IMR-90 (cell line): Measurements from ENCODE around the gene LINC00632. TPM values are rescaled to one million over a fixed set of nuclear protein-coding genes. Genes with fewer than 3 reads are reported as not detected.

Source experiments
- ATAC-seq: fragments of 200-7000 bp; cut with Tn5 transposase; 2 replicates; pipeline ENCODE4 v1.9.1; 2020; ENCODE audit warnings: low read depth, mild to moderate bottlenecking, moderate library complexity
- BruUV-seq: library from RNA; stranded (reverse); fragments of 400-500 nt; replicated peaks from 2 replicates; lab custom pipeline; 2021; lab: Mats Ljungman, UMichigan
- CTCF ChIA-PET: fragments of 300-600 bp; formaldehyde crosslinking; extraction: SDS; loops from one replicate; lab custom pipeline; 2021; ENCODE audit warnings: antibody characterized with exemption; lab: Yijun Ruan, JAX
- POLR2A ChIA-PET: fragments of 300-600 bp; sonication (Branson Sonifier 250); formaldehyde crosslinking; loops from one replicate; lab custom pipeline; 2022; ENCODE audit warnings: antibody characterized with exemption; ENCODE audit not compliant: unreplicated experiment; lab: Charles Lee
- DNase-seq: peaks from one replicate; pipeline ENCODE4 v3.0.0; 2013
- H2AFZ ChIP-seq: replicated peaks from 2 replicates; pipeline ENCODE3; 2013; ENCODE audit warnings: low read length, mild to moderate bottlenecking; ENCODE audit not compliant: poor library complexity
- H2AK5ac ChIP-seq: 2 replicates; pipeline ENCODE4 v1.6.1; 2013; ENCODE audit warnings: low read depth, low read length, inconsistent platforms
- H2AK9ac ChIP-seq: replicated peaks from 2 replicates; pipeline ENCODE3; 2013; ENCODE audit warnings: mild to moderate bottlenecking, low read depth, low read length, moderate library complexity; ENCODE audit not compliant: poor library complexity
- H2BK120ac ChIP-seq: 2 replicates; pipeline ENCODE4 v1.6.1; 2013; ENCODE audit warnings: low read depth, low read length, inconsistent platforms
- H2BK15ac ChIP-seq: 3 replicates; pipeline ENCODE4 v1.6.1; 2013; ENCODE audit warnings: low read depth, low read length, inconsistent platforms
- H2BK20ac ChIP-seq: 2 replicates; pipeline ENCODE4 v1.6.1; 2013; ENCODE audit warnings: low read depth, mild to moderate bottlenecking, inconsistent platforms, low read length, moderate library complexity
- H2BK5ac ChIP-seq: 2 replicates; pipeline ENCODE4 v1.6.1; 2013; ENCODE audit warnings: mild to moderate bottlenecking, low read depth, low read length, inconsistent platforms; ENCODE audit not compliant: poor library complexity, severe bottlenecking
- H3K14ac ChIP-seq: replicated peaks from 2 replicates; pipeline ENCODE4 v1.6.1; 2013; ENCODE audit warnings: low read depth, low read length, inconsistent platforms
- H3K18ac ChIP-seq: 2 replicates; pipeline ENCODE4 v1.6.1; 2013; ENCODE audit warnings: low read depth, low read length, control low read depth
- H3K23ac ChIP-seq: 2 replicates; pipeline ENCODE4 v1.6.1; 2013; ENCODE audit warnings: low read depth, low read length, inconsistent platforms
- H3K27ac ChIP-seq: 2 replicates; pipeline ENCODE4 v1.5.1; 2013; ENCODE audit warnings: mild to moderate bottlenecking, control low read depth, low read length; ENCODE audit not compliant: insufficient read depth
- H3K27me3 ChIP-seq: 2 replicates; pipeline ENCODE4 v1.6.1; 2013; ENCODE audit warnings: low read length; ENCODE audit not compliant: control insufficient read depth, insufficient read depth
- H3K36me3 ChIP-seq: 2 replicates; pipeline ENCODE4 v1.6.1; 2013; ENCODE audit warnings: low read length, mixed read lengths; ENCODE audit not compliant: control insufficient read depth, insufficient read depth
- H3K4ac ChIP-seq: 2 replicates; pipeline ENCODE4 v1.6.1; 2013; ENCODE audit warnings: low read depth, low read length, inconsistent platforms
- H3K4me1 ChIP-seq: 2 replicates; pipeline ENCODE4 v1.6.1; 2013; ENCODE audit warnings: low read length, mixed read lengths; ENCODE audit not compliant: control insufficient read depth, insufficient read depth
- H3K4me2 ChIP-seq: 2 replicates; pipeline ENCODE4 v1.6.1; 2013; ENCODE audit warnings: low read depth, mild to moderate bottlenecking, control low read depth, low read length, moderate library complexity
- H3K4me3 ChIP-seq: 2 replicates; pipeline ENCODE4 v1.5.1; 2013; ENCODE audit warnings: low read depth, mild to moderate bottlenecking, control low read depth, low read length, moderate library complexity; ENCODE audit not compliant: insufficient read depth
- H3K56ac ChIP-seq: 2 replicates; pipeline ENCODE4 v1.6.1; 2013; ENCODE audit warnings: low read length, inconsistent platforms; ENCODE audit not compliant: insufficient read depth; ENCODE audit errors: extremely low read depth
- H3K79me1 ChIP-seq, 2 experiments: 2 replicates each; pipeline ENCODE4 v1.6.1; 2013; ENCODE audit warnings: low read length in 2 of 2, inconsistent platforms in 1 of 2, low read depth in 1 of 2
- H3K9ac ChIP-seq: 2 replicates; pipeline ENCODE4 v1.6.1; 2013; ENCODE audit warnings: low read depth, low read length, control low read depth
- H3K9me1 ChIP-seq: 2 replicates; pipeline ENCODE4 v1.6.1; 2013; ENCODE audit warnings: low read length, inconsistent platforms; ENCODE audit not compliant: insufficient read depth
- H3K9me3 ChIP-seq: 2 replicates; pipeline ENCODE4 v1.6.1; 2013; ENCODE audit warnings: low read length; ENCODE audit not compliant: control insufficient read depth, insufficient read depth
- H4K20me1 ChIP-seq: 2 replicates; pipeline ENCODE4 v1.6.1; 2013; ENCODE audit warnings: low read length, inconsistent platforms; ENCODE audit not compliant: insufficient read depth
- H4K5ac ChIP-seq: 2 replicates; pipeline ENCODE4 v1.6.1; 2013; ENCODE audit warnings: mild to moderate bottlenecking, low read depth, low read length, control low read depth
- H4K8ac ChIP-seq, 2 experiments: 2 replicates each; pipeline ENCODE4 v1.6.1; 2013; ENCODE audit warnings: low read depth in 2 of 2, low read length in 2 of 2, control low read depth in 1 of 2, inconsistent platforms in 1 of 2
- H4K91ac ChIP-seq: 2 replicates; pipeline ENCODE4 v1.6.1; 2013; ENCODE audit warnings: low read depth, low read length, inconsistent platforms; ENCODE audit not compliant: insufficient read depth
- CTCF ChIP-seq: conservative IDR thresholded peaks from 2 replicates; pipeline ENCODE4 v1.5.1; 2012; ENCODE audit warnings: mild to moderate bottlenecking, low read depth, low read length, improper control_type of control experiment
- MAZ ChIP-seq: IDR thresholded peaks from 2 replicates; pipeline ENCODE4 v1.6.1; 2012; ENCODE audit warnings: low read depth, mild to moderate bottlenecking, low read length, improper control_type of control experiment, moderate library complexity, borderline replicate concordance
- POLR2A ChIP-seq: IDR thresholded peaks from 2 replicates; pipeline ENCODE4 v1.6.1; 2012; ENCODE audit warnings: mild to moderate bottlenecking, low read depth, low read length
- RAD21 ChIP-seq: IDR thresholded peaks from 2 replicates; pipeline ENCODE4 v1.6.1; 2012; ENCODE audit warnings: low read length, improper control_type of control experiment
- RCOR1 ChIP-seq: IDR thresholded peaks from 2 replicates; pipeline ENCODE4 v1.6.1; 2012; ENCODE audit warnings: mild to moderate bottlenecking, low read length, improper control_type of control experiment; ENCODE audit not compliant: insufficient replicate concordance
- SMC3 ChIP-seq: fragments of 150-350 bp; IDR thresholded peaks from 2 replicates; pipeline ENCODE4 v1.6.1; 2016; ENCODE audit warnings: low read depth, mild to moderate bottlenecking, antibody characterized with exemption, low read length, moderate library complexity
- USF2 ChIP-seq: fragments of 150-350 bp; IDR thresholded peaks from 2 replicates; pipeline ENCODE4 v1.6.1; 2017; ENCODE audit warnings: mild to moderate bottlenecking, antibody characterized with exemption, low read length, low read depth
- WGBS, 2 experiments: methylation state at CpG; one replicate each; pipeline versions ENCODE4 v1.1.5 to v1.1.7; 2013; ENCODE audit warnings: missing lambda C conversion rate in 2 of 2; ENCODE audit not compliant: insufficient read length in 1 of 2; ENCODE audit errors: extremely low coverage in 2 of 2; 5-methylcytosine and 5-hydroxymethylcytosine counted together
- dilution Hi-C: fragments of 300-500 bp; cut with HindIII; formaldehyde crosslinking; loops from one replicate; pipeline ENCODE4 v1.14.3; 2018; ENCODE audit warnings: low sequenced_read_pairs; ENCODE audit not compliant: unreplicated experiment
- in situ Hi-C: fragments of 300-500 bp; cut with MboI; formaldehyde crosslinking; loops from 3 replicates; pipeline ENCODE4 v1.14.3; 2019; ENCODE audit warnings: low sequenced_read_pairs, inconsistent platforms, mixed read lengths
- intact Hi-C: fragments of 100-400 bp; cut with micrococcal nuclease; formaldehyde crosslinking; loops from 2 replicates; pipeline ENCODE4 v1.10.0; 2022
- polyA plus RNA-seq, 3 experiments: library from polyadenylated mRNA; depleted of rRNA; stranded (reverse); fragments of >200 nt; gene quantifications; 2 replicates each; pipeline ENCODE4 v1.2.3, GENCODE V29; 2012; ENCODE audit warnings: low replicate concordance in 1 of 3
- total RNA-seq: library from RNA; depleted of rRNA; stranded (reverse); fragments of >200 nt; gene quantifications from 2 replicates; pipeline ENCODE4 v1.2.3, GENCODE V29; 2012

Gene LINC00632
- total and polyA plus RNA-seq, 2 of the 4 experiments (the other 2 are of a cell fraction), result 7.2 to 25.0 TPM

- no peak for TF ChIP-seq RCOR1
Measured at GRCh38 chrX:140709421-140709846, at the start of gene LINC00632 (continued).

- Histone ChIP-seq H3K18ac (no peak overlapping the region), H3K4ac (no peak overlapping the region), H3K14ac (no peak overlapping the region), H3K9me1 (no peaks in the 10 kb centered on the region), H4K20me1 (no peaks in the 10 kb centered on the region), H2AFZ (no peak overlapping the region), H2BK120ac (no peak overlapping the region), H3K4me3 (no peak overlapping the region), H3K4me2 (no peak overlapping the region), H3K9ac (no peak overlapping the region), H2BK5ac (no peak overlapping the region), H3K4me1 (no peaks in the 10 kb centered on the region), H4K5ac (no peak overlapping the region), H4K91ac (no peak overlapping the region), H3K27ac (no peak overlapping the region), H2AK5ac (no peak overlapping the region), H2BK15ac (no peak overlapping the region), H2AK9ac (no peak overlapping the region), H3K23ac (no peak overlapping the region), H3K79me1 (no peaks in the 10 kb centered on the region), H3K56ac (no peak overlapping the region), H3K27me3 (no peaks in the 10 kb centered on the region), H3K36me3 (no peaks in the 10 kb centered on the region), H2BK20ac (no peak overlapping the region), H3K9me3 (no peaks in the 10 kb centered on the region), H4K8ac (no peak overlapping the region)
- intact Hi-C loops, result loop anchor here (1.0 to 5.0 kb wide), 3 partner anchors 134 to 604 kb away; no protein-coding TSS in a partner anchor
- ChIA-PET CTCF (no interaction called here), POLR2A (no interaction called here)
- no peak for ATAC-seq
- in situ Hi-C loops, result loop anchor here (25.0 kb wide), 1 partner anchor 599 kb away; no protein-coding TSS in a partner anchor
- peak; percentile 3 for DNase-seq
- no CpG with 5 or more reads among the region's 4 CpGs for WGBS, 2 experiments
- TF ChIP-seq USF2 (no peak), SMC3 (peak; percentile 37; the same call in 1 of the 2 replicates), POLR2A (no peak), CTCF (peak; percentile 43), MAZ (no peak), RAD21 (peak; percentile 47)
- dilution Hi-C loops, result no loop called here
- no TSS peak for BruUV-seq
Measured at GRCh38 chrX:140661643-140662042, 47.9 kb upstream of the LINC00632 start.
